GM11168 (cell line): Measurements from ENCODE around the gene GEMIN5.

Source experiments
- in situ Hi-C: fragments of 300-500 bp; cut with MboI; formaldehyde crosslinking; loops from one replicate; pipeline ENCODE4 v1.12.0; 2022; ENCODE audit warnings: low sequenced_read_pairs; ENCODE audit not compliant: unreplicated experiment

Gene GEMIN5

DNA sequence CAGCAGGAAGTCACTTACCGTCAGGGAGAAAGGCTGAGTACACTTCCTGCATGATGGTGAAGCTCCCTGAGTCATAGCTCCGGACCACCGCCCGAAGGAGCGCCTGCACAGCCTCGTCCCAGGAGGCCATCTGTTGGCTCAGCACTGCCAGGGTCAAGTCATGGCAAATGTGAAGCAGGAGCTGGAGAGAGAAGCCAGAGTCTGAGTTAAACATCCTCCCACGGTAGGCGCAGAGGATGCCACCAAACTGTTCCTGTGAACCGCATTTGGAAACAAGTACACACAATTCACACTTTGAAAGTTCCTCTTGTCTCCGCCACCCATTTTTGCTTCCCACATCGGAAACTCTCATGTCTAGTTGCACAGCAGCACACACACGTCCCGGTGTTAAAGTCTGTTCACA is 45.6 kb downstream of the GEMIN5 start:
- in situ Hi-C loops, result no loop called here

DNA sequence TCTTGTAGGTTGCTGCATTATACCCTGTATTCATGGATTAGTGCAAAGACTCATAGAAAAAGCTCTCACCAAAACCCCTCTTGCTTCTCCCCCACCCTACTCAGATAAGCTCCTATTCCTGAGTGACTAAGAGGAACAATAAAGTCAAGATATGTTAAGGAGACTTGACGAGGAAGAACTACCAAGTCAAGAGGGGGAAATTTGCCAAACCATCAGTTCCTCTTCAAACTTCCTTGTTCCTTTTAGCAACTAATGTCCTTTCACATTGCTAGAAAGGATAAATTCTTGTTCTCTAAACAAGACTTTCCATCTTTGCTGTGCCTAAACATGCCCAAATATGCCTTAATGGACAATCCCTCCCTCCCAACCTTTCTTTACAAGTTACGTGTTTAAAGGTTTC is 52.6 kb downstream of the GEMIN5 start:
- in situ Hi-C loops, result no loop called here

DNA sequence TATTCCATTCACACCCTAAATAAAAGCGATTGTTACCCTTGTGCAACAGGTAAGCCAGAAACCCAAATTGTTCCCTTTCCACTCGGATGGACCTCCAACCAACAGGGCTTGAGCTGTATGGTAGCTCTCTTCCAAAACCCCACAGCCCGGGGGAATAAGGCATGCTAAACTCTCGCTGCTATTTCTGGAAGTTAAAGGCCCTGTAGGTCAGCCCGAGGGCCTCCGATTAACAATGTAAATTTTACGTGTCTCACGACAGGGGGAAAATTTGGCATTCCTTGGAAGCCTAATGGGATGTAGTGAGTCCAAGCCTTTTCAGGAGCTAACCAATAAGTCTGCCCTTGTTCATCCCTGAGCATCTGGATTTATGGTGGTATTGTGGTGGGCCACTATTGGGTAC is 53.6 kb downstream of the GEMIN5 start:
- in situ Hi-C loops, result no loop called here

DNA sequence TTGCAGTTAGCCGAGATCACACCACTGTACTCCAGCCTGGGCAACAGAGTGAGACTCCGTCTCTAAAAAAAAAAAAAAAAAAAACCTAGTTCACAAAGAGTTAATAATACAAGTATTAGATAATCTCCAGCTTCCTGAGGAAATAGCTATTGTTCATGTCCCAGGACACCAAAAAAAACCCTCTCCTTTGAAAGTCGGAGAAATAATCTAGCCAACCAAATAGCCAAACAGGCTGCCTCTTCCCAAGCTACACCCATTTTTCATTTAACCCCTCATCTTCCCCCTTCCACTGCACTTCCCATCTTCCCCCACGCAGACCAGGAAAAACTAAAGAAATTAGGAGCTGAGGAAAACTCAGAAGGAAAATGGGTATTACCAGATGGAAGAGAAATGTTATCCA is 56.0 kb downstream of the GEMIN5 start:
- in situ Hi-C loops, result no loop called here

DNA sequence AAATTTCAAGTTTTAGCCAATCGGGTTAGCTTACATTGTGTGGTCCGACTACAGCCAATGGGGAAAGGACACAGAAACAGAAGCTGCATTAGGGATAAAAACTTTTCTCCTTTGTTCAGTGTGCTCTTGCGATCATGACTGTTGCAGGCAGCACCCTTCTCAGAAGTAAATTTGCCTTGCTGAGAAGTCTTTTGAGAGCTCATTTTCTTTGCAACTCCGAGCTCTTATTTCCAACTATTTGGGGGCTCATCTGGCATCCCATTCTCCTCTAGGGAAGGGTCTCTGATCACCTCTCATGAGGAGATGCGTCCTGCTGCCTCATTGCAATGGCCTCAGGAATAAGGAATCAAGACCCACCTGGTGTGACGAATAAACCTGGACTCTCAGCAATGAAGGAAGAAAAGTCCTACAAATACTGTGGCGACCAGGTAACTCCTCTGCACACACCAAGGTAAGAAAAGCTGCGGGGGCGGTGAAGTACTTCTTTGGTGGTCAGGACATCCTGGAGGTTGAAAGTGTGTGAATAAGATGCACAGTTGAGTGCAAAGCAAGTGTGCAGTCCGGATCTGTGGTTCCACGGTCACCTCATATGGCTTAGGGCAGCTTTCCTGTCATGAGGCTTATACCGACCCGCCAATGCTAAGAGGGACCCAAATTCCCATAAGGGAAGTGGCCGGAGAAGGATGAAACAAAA is 59.2 kb downstream of the GEMIN5 start:
- in situ Hi-C loops, result no loop called here

DNA sequence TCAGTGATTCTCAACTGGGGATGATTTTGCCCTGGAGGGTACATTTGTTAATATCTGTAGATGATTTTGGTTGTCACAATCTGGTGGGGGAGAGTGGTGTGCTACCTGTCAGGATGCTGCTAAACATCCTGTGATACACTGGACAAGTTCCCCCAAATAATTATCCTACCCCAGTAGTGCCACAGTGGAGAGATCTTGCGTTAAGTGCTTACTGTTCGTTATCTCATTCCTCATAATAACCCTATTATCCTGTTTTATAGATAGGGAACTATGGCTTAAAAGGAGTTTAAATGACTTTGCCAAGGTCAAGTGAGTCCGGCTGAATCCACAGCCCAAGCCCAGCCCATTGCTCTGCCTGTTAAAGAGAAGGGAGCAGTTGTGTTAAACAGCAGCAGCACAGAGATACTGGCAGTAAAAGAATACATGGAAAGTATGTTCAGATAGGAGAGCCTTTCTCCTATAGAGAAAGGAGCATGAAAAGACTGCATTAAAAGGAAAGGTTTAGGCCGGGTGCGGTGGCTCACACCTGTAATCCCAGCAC is 64.2 kb downstream of the GEMIN5 start:
- in situ Hi-C loops, result no loop called here

DNA sequence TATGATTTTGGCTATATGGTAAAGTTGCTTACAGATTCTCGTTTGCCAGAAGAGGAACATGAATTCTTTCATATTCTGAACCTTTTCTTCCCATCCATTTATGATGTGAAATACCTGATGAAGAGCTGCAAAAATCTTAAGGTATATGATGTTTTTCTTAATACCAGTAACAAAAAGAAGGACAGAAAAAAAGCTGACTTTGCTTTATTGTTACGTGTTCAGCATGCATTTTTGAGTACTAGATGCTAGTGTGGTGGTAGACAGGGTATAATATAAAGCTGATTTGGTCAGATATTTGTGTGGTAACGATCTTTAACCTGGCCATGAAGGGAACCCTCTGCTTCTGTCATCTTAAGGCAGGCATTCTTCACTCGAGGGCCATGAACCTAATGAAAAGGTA is 66.3 kb downstream of the GEMIN5 start:
- in situ Hi-C loops, result no loop called here

DNA sequence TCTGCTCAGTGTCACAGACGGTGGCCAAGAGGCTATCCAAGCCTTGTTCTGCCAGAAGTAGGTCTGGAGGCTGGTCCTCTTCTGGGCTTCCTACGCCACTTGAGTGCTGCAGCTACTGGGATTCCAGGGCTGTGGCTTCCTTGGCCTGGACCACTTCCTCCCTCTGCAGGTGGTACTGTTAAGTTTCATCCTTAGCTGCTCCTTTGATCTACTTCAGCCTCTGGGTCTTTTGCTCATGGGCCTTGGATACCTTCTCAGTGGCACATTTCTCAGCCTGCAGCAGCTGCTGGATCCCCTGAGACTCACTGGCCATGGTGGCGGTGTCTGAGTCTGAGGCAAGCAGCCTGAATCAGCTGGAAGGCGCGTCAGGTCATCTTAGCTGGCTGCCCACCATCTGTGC is 69.3 kb downstream of the GEMIN5 start:
- in situ Hi-C loops, result no loop called here

DNA sequence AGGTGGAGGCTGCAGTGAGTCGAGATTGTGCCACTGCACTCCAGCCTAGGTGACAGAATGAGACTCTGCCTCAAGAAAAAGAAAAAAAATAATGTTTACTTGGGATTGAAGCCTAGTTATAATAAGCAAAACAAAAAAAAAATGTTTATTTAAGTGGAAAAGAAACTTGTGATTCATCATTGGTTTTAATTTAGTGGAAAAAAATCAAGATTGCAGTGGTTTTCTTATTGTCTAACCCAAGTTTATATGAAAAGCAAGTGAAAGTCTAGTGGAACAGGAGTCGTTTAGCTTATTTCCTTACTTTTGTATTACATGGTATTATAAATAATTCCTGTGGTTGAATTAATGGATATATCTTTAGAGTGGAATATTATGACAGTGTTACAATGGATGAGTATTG is 71.2 kb downstream of the GEMIN5 start:
- in situ Hi-C loops, result no loop called here

DNA sequence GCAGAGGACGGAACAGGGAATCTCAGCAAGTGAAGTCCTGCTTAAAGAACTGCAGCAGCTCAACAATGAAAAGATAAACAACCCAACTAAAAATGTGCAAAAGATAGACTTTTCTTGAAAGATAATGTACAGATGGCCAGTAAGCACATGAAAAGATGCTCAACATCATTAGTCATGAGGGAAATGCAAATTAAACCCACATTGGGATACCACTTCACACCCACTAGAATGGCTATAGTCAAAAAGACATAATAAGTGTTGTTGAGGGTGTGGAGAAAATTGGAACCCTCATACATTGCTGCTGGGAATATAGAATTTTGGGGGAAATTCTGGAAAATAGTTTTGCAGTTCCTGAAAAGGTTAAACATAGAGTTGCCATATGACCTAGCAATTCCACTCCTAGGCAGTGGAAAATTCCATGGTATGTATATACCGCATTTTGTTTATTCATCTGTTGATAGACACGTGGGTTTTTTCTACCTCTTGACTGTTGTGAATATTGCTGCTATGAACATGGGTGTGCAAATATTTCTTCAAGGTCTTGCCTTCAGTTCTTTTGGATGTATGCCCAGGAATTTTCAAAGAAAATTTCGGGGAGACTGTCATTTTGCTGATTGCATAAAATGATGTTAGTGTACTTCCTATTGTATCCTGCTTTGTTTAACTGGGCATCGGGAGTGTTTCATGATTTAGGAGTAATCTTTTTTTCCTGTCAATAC is 72.4 kb downstream of the GEMIN5 start:
- in situ Hi-C loops, result no loop called here

DNA sequence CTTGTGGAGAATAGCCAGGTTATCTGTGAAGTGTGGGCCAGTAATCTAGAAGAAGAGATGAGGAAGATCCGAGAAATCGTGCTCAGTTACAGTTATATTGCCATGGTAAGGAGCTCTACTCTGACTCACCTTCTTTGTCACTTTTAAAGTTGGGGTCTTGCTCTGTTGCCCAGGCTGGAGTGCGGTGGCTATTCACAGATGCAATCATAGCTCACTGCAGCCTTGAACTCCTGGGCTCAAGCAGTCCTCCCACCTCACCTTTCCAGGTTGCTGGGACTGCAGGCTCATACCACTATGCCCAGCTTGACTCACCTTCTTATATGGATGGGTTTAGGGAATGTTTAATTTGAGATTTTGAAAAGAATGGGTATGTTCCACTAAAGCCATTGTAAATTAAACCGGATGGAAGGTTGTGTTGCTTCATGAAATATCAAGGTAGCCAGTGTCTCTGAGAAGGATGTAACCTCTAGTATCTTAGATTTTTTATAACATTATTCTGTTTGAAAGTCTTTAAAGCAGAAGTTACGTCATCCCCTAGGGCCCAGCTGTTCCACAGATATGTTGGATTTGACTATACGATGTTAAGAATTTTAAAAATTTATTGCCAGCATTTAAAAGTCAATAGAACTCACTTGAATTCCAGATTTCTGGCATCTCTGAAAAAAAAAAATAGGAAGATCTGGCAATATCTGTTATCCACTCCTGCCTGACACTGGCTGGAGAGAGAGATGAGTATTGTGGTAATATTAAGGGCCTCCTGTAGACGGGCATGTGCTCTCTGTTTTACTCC is 74.5 kb downstream of the GEMIN5 start:
- in situ Hi-C loops, result no loop called here

DNA sequence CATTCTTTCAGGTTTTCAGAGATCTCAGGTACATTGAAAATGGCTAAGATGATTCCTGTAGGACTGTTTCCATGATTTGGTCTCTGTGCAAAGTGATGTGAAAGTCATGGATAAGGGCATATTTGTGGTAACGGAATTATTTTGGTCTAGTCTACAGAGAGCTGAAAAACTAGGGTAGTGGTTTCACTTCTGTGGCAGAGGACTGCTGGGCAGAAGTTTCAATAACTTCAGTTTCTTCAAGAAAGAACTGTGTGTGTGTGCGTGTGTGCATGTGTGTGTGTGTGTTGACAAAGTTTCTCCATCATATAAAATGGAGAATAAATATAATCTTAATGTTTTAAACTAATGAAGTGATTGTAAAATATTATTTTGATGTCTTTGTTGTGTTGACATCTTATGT is 75.2 kb downstream of the GEMIN5 start:
- in situ Hi-C loops, result no loop called here

DNA sequence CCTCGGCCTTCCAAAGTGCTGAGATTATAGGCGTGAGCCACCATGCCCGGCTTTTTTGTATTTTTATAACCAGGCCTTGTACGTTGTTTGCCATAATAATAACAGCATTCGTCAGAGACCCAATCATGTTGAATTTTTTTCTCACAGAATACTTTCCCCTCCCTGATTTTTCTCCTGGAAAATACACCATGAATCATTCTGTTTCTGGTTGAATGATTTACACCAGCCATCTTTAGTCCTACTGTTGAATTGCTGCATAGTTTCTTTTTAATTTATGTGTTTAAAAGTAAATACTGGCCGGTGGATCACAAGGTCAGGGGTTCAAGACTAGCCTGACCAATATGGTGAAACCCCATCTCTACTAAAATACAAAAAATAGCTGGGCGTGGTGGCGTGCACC is 76.1 kb downstream of the GEMIN5 start:
- in situ Hi-C loops, result no loop called here

DNA sequence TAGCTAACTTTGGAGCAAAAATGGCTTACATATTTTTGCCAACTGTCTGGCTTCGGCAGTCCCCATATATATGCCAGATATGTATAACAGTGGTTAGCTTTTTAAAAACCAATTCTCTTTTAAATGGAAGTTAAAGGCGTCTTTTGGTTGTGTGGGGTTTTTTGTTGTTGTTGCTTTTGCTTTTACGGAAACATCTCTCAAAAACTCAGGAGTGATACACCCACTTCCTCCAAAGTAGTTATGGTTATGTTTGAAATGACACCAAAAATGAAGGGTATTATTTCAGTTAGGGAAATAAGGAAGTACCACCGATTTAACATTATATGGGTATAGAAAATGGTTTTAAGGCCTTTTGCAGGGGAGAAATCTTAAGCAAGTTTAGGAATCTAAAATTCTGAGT is 77.2 kb downstream of the GEMIN5 start:
- in situ Hi-C loops, result no loop called here

DNA sequence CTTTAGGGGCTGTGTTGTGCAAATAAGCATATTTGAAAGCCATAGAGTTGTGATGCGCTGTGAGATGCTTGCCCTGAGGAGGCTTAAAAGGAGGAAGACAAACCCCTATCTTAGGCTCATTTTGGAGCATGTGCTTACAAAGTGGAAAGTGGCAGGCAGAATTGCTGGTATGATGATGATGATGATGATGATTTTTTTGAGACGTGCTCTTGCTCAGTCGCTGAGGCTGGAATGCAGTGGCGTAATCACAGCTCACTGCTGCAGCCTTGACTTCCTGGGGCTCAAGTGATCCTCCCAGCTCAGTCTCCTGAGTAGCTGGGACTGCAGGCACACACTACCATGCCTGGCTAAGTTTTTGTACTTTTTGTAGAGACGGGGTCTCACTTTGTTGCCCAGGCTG is 77.9 kb downstream of the GEMIN5 start:
- in situ Hi-C loops, result no loop called here

DNA sequence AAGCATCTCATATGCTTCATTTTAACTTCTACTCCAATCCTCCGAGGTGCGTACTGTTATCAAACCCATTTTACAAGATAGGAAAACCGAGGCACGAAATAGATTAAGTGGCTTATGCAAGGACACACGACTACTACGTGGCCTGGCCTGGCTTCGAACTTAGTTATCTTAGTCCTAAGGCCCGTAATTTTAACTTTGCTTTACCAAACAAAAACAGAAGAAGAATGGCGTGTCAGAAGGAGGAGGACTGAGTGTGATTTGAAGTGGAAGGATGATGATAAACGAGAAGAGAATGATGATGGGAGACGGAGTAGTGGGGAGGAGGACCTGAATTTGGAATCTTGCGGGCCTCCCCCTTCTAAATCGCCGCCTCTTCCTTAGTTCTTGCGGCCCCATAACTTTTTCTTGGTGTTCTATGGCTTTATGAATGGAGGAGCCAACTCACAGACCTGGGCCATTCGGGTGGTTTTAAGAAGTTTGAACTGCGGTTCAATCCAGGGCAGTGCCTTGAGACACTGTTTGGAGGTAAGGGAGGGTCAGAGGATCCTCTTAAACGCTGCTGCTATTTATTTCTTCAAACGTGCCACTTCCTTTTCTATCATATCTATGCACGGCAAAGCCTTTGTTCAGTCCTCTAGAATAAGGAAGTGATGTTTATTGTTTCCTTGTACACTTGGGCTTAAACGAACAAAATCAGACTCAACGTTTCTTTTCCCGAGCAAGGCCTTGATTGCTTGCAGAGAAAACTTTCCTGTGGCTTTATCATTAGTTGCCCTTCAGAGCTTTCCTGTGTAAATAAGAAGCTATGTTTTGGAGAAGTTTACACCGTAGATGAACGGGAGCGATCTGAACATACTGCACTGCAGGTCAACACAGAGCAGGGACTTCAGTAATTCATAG is 78.8 kb downstream of the GEMIN5 start:
- in situ Hi-C loops, result no loop called here

DNA sequence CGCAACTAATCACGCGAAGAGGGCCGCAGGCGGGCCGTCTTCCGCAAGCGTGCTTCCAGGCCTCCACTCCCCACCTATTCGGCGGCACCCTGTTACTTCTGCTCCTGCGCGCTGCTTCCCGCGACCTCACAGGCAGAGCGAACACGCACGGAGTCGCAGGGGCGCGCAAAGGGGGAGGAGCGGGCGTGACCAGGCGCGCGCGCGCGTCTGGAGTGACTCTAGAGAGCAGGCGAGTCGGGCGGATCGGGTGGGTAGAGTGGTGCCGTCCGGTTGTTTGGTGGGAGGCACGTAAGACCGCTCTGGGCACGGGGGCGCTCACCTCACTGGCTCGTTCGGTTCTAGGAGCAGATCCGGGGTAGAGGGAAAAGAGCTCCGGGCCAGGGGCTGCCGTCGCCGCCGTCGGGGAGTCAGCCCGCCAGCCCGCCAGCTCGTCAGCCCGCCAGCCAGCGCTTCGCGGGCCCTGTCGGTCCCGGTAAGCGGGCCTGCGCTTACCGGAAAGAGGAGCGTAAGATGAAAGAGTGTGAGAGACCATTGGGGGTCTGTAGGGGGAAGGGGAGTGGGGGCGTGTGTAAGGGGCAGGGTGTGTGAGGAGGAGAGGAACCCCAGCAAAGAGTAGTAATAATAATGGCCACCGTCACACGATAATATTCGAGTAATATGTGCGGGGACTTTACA is 79.6 kb downstream of the GEMIN5 start, which contains the start of gene CNOT8:
CNOT8 (plus strand) TSS at position 331 of the 675 bp plus-strand sequence. CDS start 4,652 bp downstream, outside the sequence.
- in situ Hi-C loops, result no loop called here

DNA sequence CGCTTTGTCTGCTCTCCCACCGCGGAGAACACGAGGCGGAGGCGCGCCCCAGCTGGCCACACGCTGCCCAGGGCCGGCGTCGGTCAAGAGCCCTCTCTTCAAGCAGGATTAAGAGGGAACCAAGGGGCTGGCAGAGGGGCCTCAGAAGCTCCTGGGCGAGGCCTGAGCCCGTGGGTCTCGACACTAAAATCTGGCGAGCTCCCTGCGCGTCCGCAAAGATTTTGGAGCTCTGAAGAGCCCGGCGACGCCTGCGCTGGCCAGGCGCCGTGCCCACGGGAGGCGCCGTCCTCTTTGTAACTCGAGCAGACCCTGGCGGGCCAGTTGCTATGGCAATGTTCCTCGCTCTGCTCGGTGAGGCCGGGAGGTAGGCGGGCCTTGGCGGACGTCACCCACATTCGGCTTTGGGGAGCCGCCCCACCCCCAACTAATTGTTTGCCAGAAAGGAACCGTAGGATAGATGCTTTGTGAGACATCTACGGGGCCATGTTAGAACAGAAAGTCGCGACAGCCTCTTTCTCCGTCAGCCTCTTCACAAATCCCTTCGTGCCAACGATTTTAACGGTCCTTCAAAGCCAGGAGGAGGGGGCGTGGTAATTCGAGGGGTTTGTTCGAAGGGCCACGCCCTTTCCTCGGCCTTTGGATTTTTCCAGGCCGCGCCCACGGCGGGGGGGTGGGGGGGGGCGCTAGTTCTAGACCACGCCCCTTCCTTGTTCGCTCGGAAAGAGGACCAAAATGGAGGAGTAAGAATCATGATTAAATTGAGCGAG is 80.3 kb downstream of the GEMIN5 start:
- in situ Hi-C loops, result no loop called here

DNA sequence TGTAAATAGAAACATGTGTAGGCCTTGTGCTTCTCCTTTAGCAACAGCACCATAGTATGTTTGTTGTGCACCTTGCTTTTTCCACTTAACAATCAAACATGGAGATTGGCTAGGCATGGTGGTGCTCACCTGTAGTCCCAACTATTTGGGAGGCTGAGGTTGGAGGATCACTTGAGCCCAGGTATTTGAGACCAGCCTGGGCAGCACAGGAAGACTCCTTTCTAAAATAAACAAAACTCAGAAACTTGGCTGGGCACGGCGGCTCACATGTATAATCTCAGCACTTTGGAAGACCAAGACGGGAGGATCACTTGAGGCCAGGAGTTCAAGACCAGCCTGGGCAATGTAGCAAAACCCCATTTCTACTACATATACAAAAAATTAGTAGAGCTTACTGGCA is 86.7 kb downstream of the GEMIN5 start:
- in situ Hi-C loops, result no loop called here
